Endometrial microvascular endothelial cells (primary cell): ENCODE data around the gene INPP5K. TPM values are rescaled to one million over a fixed set of nuclear protein-coding genes. Genes with fewer than 3 reads are reported as not detected.
"Not testable (repeated sequence)": the region's sequence is repeated elsewhere in the genome, so short reads cannot be mapped to it uniquely, and the experiment has no call there.

ENCODE experiments used
- in situ Hi-C: cut with HindIII; loops from 2 replicates; pipeline ENCODE4 v1.10.0; 2017; ENCODE audit warnings: low sequenced_read_pairs, low pct_unique_long_range_greater_than_20kb; ENCODE audit errors: inconsistent ontology term
- total RNA-seq: library from RNA; depleted of rRNA; stranded (reverse); fragments of >200 nt; gene quantifications from one replicate; pipeline ENCODE4 v1.2.3, GENCODE V29; 2015; ENCODE audit errors: inconsistent ontology term

Gene INPP5K
- total RNA-seq, 1 donor from 2014 or later, result 71.6 TPM

DNA sequence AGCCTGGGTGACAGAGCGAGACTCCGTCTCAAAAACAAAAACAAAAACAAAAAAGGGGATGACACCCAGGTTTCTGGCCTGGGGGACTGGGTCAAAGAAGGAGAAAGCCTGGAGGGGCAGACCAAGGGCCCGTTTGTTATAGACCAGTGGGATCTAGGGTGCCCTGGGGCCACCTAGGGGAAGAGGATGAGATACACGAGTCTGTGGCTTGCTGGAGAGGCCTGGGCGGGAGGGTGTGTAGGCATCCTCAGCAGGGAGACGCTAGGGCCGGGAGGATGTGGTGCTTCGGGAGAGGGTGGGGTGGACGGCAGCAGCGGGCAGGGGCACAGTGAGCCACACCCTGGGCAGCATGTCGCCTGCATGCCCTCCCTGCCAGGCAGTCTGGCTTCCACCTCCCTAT, 43.2 kb downstream of the INPP5K start:
- in situ Hi-C loops, result no loop called here

DNA sequence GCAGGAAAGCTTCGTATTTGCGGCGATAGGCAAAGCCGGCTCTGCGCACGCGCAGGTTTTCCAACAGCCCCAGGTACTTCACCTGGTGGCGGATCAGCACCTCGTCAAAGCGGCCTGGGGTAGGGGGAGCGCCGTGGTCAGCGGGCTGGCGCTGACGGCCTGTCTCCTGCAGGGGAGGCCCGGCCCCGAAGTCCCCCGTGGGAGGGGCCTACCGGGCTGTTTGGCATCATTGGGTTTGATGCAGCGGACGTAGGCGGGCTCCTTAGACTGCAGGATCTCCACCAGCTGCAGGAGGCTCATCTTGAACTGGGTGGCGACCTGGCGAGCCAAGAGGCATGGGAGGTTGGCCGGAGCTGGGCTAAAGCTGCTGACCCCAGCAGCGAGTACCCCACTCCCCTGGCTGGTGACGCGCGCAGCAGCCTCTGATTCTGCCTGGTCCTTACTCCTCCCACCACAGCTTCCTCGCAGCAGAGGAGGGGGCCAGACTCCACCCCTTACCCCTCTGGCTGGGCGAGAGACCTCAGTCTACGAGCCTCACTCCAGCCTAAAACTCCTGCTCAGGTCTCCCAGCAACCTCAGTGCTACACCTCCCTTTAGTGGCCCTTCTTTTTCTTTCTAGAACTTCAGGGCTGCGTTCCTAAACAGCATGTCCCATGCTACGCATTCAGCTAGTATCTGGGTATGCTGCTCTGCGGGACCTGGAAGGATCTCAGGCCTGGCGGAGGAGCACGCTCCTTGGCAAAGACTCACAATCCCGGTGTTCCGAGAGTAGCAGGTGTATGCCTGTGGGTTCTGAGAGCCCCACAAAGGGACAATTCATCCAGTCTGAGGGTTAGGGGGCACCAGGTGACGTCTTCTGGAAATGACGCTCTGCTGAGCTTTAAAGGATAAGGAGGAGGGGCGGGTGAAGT, 44.2 kb downstream of the INPP5K start:
- in situ Hi-C loops, result no loop called here

DNA sequence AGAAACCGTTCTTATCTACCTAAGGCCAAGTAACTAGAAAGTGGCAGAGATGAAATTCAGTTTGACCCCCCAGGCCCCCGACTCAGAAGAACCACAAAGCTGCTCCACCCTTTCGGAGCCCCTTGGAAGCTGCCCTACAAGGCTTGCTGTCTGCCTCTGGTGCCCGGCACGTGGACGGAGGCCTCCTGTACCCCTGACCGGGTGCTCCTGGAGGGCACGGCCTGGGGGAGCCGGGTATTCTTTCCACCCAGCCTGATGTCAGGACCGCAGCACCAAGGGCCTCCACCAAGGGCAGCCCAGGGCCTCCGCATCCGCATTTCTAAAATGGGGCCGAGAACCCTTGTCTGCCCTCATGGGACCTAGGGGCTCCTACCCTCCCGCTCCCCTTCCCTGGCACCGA, 44.9 kb downstream of the INPP5K start:
- in situ Hi-C loops, result no loop called here

DNA sequence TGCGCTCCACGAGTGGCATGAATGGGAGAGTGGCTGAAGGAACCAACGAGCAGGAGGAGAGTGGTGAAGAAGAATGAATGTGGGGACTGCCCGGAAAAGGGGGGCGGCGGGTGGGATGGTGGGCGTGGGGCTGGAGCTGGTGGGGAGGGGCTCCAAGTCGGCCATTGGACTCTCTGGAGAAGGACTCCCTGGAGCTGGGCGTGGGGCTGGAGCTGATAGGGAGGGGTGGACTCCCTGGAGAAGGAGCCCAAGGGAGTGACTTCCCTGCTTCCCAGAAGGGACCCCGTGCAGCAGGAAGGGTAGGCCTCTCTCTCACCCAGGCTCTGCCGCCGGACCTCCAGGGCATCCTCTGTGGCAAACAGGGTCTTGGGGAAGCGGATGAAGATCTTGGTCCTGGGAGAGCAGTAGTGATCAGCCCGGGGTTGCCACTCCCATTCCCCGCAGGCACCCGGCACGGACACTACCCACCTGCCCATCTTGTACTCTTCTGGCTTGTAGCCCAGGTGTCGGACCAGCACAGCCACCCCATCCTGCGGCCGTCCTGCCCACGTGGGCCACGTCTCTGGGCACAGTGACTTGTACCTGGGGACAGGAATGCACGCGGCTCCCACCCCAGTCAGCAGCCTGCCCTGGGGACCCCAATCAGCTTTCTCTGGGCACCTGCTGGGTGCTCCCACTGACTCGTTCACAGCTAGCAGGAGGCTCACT, 45.5 kb downstream of the INPP5K start:
- in situ Hi-C loops, result no loop called here

DNA sequence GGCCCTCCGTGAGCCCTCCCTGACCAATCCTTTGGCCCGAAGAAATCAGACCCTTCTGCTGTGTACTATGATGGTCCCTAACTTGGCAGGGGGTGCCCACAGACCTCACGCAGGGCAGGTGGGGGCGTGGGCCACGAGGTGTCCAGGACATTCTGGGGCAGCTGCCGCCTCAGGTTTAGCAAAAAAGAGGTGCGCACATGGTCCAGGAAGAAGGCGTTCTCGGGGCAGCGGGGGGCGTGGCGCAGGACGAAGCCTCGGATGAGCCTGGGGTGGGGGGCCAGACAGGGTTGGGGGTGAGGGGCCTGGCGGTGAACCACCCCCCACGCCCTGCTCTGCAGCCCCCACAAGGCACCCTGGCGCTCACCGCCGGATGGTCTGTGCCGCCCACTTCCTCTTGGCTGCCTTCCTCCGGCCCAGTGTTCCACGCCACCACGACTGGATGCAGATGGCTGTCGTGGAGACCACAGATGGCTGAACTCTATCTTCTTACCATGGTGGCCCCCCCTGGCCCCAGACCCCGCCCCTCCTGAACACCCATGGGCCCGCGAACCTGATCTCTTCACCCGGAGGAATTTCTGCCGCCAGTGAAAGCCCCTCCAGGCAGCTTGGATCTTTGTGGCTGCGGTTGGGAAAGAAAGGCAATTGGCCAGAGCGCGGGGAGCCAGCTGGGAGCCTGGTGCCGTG, 46.2 kb downstream of the INPP5K start:
- in situ Hi-C loops, result no loop called here

DNA sequence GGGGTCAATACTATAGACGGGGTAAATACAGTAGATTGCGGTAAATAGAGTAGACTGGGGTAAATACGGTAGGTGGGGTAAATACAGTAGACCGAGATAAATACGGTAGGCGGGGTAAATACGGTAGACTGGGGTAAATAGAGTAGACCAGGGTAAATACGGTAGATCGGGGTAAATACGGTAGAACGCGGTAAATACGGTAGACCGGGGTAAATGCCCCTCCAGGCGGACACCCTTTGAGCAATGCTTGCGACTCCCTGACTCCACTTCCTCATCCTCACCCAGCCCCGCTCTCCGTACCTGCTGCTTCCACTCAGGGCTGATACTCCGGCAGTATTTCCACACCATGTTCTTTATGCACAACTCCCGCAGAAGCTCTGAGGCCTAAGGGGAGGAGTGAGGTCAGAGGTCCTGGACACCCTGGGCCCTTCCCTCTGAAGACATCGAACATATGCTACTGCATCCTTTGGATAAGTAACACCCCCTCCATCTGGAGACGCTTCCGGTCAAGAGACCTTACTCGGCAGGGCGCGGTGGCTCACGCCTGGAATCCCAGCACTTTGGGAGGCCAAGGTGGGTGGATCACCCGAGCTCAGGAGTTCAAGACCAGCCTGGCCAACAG, 47.1 kb downstream of the INPP5K start:
- in situ Hi-C loops, result no loop called here

DNA sequence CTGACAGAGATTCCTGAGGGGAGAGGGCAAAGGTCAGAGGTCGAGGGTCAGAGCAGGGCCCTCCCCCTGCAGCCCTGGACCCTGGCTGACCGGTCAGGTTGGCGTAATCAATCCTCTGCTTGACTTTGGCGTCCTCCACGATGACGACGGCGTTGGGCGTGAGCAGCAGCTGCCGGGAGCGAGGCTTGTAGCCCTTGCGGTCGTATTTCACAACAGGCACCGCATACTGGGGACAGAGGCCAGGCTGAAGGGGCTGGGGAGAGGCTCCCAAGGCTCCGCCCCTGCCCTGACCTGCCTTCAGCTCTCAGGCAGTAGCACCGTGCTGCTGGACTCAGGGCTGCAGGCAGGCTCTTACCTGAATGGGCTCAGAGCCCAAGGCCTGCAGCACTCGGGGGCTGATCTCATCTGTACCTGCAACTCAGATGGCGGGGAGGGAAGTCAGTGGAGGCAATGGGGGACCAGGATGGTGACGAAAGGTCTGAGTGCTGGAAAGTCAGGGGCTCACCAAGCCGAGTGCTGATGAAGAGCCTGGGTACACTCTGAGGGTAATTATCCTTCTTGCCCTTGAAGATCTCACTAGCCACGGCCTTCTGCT, 48.4 kb downstream of the INPP5K start:
- in situ Hi-C loops, result no loop called here

DNA sequence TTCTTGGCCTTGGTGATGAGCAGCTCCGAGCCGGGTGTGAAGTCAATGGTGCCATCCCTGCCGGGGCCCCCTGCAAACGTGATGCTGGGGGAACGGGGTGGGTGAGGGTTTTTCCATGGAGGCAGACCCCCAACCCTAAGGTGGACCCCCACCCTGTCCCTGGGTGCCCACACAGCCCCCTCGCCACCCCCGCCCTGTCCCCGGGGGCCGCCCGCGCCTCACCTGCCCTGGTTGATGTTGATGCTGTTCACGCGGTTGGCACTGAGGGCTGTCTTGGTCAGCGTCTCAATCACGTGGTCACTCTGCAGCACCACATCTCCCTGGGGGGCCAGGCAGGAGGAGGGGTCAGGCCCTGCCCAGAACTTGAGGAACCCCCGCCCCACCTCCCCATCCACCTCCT, 49.2 kb downstream of the INPP5K start:
- in situ Hi-C loops, result no loop called here

DNA sequence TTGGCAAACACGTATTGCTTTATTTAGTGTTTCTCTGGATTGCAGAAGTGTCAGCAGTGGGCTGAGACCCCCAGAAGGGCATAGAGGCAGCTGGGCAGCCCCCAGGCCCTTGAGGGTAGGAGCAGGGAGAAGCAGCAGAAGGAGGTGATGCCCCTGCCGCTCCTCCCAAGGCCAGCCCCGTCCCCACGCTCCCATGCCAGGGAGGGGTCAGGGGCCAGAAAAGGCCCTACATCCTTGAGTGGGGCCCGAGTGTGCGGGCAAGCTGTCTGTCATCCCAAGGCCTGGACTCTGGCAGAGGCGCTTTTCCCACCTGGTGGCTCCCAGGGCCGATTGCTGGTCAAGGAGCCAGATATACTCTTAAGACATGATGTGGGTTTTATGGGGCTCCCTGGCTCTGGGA, 52.2 kb downstream of the INPP5K start:
- in situ Hi-C loops, result no loop called here

DNA sequence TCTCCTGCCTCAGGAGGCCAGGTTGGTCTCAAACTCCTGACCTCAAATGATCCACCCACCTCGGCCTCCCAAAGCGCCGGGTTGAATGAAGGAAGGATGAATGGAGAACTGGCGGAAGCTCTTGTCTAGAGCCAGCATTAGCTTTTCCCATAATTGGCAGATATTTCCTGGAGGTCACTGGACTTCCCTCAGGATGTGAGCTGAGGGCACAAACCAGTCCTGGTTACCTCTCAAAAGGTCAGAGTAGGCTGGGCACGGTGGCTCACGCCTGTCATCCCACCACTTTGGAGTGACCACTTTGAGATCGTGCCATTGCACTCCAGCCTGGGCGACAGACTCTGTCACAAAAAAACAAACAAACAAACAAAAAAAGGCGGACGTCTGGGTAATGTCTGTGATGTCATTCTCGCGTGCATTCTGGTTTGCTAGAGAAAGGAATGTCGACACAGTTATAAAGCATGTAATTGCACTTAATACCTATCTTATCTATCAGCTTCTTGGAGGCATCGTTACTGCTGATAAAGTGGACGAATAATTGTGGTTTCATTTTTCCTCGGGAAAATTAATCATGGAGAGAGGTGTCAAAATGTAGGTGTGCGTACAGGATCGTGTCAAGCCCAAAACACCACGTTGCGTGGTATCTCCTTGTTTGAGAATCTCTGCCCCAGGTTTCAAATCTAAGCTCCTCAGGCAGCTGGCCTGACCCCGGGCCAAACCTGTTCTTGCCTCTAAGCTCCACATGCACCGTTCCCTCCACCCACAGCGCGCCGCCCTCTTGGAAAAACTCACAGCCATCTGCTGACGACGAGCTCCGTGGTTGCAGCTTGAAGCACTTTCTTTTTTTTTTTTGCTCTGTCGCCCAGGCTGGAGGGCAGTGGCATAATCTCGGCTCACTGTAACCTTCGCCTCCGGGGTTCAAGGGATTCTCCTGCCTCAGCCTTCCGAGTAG, 54.0 kb downstream of the INPP5K start:
- in situ Hi-C loops, result no loop called here

DNA sequence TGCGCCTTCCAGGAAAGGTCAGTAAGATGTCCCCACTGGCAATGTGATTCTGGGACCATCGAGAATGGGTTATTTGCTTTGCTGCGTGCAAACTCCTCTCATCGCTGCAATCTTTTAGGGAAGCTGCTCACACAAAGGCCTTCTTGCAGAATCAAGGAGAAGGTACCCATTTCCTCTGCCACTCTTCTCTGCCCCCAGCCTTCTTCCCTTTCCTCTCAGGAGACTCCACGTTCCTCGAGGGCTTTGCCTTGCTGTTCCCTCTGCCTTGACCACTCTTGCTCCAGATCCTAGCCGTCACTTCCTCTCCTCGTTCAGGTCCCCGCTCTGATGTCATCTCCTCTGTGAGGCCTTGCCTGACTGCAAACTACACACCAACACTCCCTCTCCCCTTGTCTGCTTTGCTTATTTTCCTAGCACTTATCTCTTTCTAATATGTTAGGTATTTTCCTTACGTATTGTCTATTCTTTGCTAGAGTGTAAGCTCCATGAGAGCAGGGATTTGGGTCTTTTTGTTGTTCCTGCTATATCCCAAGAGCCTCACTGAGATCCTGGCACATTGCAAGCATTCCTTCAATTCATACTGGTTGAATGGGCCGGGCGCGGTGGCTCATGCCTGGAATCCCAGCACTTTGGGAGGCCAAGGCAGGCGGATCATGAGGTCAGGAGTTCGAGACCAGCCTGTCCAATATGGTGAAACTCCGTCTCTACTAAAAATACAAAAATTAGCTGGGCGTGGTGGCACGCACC, 55.0 kb downstream of the INPP5K start:
- in situ Hi-C loops, result no loop called here

DNA sequence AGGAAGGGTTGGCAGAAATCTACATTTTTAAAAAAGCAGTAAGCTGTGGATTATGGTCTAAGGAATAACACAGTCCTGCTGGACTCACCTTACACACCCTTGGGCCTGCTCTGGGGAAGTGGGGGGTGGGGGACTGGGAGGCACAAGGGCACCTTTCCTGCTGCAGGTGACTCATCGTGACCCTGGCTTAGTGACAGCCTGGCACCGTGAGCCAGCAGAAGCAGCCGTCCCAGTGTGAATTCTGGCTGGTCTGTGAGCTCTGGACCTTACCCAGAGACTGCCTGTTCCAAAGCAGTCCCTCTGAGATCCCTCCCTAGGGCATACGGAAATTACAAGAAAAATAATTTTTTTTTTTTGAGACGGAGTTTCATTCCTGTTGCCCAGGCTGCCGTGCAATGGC, 56.2 kb downstream of the INPP5K start:
- in situ Hi-C loops, result no loop called here

DNA sequence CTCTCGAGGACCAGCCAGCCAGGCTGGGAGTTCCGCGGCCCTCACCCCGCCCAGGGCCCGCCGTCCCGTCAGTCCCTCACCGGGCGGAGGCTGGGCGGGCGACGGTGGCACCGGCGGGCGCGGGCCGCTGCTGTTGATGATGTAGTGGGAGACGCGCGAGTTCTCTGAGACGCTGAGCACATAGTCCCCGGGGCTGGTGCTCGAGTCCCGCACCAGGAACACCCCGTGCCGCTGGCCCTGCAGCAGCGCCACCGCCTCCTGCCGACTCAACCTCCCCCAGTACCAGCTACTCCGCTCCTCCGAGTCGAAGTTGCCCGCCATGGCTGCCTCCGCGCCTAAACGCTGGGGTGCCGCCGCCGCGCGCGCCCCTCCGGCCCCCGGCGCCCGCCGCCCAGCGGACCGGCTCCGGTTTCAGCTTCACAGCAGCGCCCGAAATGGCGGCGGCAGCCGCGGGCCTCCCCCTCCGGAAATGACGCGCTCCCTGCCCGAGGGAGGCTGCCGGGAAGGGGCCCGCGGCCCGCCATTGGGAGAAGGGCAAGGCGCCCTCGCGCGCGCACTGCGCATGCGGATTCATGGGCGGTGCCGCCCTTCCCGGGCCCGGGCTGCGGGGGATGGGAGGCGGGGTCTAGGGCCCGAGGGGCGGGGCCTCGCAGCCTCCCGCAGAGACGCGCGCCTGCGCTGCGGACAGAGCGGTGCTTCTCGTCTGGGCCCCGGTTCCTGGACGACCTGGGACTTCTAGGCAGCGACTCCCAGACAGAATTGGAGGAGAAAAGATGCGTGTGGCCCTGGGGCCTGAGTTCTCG, 60.4 kb downstream of the INPP5K start, which contains the start of gene CRK:
Gene CRK, minus strand, starts transcription at position 436 of the 803 bp plus-strand sequence. Its CDS starts 115 bp downstream, at position 321.
- in situ Hi-C loops, result no loop called here

DNA sequence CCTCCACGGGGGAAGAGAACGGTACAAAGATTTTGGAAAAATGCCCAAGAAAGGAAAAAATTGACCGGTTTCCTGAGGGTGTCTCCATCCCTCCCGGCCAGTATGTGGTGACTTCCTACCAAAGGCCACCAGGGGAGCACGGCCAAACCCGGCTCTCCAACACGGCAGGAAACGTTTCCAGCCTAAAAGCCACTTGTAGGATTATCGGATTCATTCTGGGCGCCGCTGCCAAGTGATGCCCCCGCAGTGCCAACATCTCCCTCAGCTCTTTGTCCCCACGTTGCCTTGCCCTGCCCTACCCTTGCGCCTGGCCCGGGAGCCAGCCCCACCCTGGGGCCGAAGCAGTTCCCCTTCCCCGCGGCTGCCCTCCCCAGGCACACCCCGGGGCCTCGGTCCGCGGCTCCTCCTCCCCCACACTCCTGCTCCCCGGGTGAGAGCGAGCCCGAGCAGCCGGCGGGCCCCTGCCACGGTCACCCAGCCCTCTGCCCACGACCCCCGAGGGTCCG, 61.1 kb downstream of the INPP5K start:
- in situ Hi-C loops, result no loop called here

DNA sequence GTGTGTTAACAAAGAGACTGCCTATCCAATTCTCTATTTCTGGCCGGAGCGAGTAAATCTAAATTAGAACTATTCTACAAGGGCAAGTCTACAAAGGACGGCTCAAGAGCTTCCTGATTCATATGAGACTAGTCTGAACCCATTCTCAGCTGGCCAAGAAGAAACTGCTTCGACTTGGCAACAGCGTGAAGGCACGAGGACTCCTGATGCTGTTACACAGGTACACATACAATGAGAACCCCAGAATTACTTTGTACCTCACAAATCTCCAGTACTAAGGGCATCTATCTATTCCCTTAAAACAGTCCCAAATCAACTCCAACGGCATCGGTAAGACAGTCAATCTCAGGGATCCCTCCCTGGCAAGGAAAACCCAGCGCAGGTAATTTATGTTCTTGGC, 61.9 kb downstream of the INPP5K start:
- in situ Hi-C loops, result no loop called here

DNA sequence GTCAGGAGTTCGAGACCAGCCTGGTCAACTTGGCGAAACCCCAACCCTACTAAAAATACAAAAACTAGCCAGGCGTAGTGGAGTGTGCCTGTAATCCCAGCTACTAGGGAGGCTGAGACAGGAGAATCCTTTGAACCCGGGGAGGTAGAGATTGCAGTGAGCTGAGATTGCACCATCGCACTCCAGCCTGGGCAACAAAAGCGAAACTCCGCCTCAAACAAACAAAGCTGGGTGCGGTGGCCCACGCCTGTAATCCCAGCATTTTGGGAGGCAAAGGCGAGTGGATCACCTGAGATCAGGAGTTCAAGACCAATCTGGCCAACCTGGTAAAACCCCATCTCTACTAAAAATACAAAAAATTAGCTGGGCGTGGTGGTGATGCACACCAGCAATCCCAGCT, 62.7 kb downstream of the INPP5K start:
- in situ Hi-C loops, result not testable (repeated sequence)
